Fibroblast of the aortic adventitia (primary cell): ENCODE measurements around the gene NHP2. TPM values are rescaled to one million over a fixed set of nuclear protein-coding genes. Genes with fewer than 3 reads are reported as not detected.

Experiments used
- DNase-seq: peaks from one replicate; pipeline ENCODE4 v3.0.0-alpha.2; 2010; ENCODE audit warnings: low read depth
- H3K4me3 ChIP-seq: 2 replicates; pipeline ENCODE4 v1.5.1; 2011; ENCODE audit warnings: low read depth, mild to moderate bottlenecking, control low read depth, low read length, moderate library complexity
- total RNA-seq: library from RNA; depleted of rRNA; stranded (reverse); fragments of >200 nt; gene quantifications from 2 replicates; pipeline ENCODE4 v1.2.3, GENCODE V29; 2012; ENCODE audit warnings: low replicate concordance
- TF ChIP-seq, protein P1 (sequence below): IDR thresholded peaks from 2 replicates; pipeline ENCODE4 v1.5.1; 2011; ENCODE audit warnings: mild to moderate bottlenecking, low read length, control low read depth, inconsistent platforms; ENCODE audit not compliant: insufficient read depth

The NHP2 gene
- total RNA-seq, 1 donor = 162 TPM

DNA sequence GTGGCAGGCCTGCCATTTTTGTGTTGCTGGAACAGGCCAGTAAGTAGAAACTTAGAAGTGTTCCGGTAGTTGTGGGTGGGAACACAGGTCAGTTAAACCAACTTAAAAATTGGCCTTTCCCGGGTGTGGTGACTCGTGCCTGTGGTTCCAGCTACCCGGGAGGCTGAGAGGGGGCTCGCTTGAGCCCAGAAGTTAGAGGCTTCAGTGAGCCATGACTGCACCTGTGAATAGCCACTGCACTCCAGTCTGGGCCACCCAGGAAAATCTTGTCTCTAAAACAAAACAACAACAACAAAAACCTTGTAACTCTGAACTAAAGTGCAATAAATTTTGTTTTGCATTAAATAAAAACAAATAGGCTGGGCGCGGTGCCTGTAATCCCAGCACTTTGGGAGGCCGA is 1.4 kb upstream of the NHP2 start:
- no peak overlapping the region for H3K4me3 ChIP-seq
- TF ChIP-seq, protein P1, sequence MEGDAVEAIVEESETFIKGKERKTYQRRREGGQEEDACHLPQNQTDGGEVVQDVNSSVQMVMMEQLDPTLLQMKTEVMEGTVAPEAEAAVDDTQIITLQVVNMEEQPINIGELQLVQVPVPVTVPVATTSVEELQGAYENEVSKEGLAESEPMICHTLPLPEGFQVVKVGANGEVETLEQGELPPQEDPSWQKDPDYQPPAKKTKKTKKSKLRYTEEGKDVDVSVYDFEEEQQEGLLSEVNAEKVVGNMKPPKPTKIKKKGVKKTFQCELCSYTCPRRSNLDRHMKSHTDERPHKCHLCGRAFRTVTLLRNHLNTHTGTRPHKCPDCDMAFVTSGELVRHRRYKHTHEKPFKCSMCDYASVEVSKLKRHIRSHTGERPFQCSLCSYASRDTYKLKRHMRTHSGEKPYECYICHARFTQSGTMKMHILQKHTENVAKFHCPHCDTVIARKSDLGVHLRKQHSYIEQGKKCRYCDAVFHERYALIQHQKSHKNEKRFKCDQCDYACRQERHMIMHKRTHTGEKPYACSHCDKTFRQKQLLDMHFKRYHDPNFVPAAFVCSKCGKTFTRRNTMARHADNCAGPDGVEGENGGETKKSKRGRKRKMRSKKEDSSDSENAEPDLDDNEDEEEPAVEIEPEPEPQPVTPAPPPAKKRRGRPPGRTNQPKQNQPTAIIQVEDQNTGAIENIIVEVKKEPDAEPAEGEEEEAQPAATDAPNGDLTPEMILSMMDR = no peak
- no peak for DNase-seq

DNA sequence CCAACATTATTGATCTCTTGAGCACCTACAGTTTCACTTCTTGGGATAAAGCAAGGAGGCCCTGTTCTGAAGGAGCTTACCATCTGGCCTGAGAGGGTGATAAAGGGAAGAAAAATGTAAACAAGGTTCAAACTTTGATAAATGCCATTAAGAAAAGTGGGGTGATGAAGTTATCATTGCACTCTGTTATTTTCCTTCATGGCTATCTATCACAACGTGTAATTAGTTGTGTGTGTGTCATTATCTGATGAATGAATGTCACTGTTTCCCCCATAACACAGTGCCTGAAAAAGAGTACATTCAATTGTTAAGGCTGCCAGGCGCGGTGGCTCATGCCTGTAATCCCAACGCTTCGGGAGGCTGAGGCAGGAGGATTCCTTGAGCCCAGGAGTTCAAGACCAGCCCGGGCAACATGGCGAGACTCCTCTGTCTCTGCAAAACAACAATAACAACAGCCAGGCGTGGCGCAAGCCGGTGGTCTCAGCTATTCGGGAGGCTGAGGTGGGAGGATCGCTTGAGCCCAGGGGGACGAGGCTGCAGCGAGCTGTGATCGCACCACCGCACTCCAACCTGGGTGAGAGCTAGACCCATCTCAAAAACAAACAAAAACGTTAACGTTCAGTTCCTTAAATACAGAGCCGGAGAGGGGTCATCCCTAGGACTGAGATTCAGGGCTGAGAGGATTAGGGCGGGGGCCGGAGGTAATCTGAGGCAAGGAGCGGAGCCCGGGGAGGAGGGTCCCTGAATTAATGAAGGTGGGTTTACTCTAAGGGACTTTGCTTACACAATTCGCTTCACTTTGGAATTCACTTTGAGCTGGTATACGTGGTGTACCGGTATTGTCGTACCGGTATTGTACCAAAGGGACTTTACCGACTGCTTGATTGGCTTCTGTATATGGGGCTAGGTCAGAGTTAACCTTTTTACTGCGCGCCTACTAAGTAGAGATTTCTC is 917 bp downstream of the NHP2 start:
- TF ChIP-seq, protein P1 = no peak
- DNase-seq = no peak
- H3K4me3 ChIP-seq = peak overlapping the region; percentile 91

DNA sequence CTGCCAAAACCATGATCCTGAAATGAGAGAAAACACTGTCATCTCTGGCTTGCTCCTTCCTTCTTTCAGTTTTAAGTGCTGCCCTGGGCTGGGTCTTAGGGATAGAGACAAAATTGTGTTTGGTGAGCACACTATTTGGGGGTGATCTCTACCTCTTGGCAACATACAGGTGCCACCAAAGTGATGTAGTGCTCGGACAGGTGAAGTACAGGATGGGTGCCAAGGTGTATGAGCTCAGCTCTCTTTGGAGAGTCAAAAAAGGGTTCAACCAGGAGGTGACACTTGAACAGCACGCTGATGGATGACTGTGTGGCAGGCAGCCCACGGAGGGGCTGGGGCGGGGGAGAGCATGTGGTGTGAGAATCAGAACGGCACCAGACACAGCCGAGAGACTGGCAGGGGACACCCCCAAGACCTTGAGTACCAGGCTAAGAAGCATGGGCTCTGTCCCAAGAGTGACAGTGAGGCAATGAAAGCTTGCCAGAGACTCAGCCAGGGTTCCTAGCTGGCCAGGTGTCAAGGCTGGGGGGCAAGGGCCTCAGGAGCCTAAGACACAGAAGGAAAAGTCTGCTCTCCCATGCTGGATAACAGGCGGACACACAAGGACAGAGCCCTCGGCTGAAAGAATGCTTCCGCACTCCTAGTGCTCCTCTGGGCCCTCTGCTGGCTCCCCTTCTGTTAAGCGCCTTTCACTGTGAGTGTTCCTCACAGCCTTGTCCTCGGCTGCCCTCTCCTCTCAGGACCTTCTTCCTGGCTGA is 2.5 kb downstream of the NHP2 start:
- DNase-seq = peak; percentile 10
- no peak overlapping the region for H3K4me3 ChIP-seq
- TF ChIP-seq, protein P1 = no peak

DNA sequence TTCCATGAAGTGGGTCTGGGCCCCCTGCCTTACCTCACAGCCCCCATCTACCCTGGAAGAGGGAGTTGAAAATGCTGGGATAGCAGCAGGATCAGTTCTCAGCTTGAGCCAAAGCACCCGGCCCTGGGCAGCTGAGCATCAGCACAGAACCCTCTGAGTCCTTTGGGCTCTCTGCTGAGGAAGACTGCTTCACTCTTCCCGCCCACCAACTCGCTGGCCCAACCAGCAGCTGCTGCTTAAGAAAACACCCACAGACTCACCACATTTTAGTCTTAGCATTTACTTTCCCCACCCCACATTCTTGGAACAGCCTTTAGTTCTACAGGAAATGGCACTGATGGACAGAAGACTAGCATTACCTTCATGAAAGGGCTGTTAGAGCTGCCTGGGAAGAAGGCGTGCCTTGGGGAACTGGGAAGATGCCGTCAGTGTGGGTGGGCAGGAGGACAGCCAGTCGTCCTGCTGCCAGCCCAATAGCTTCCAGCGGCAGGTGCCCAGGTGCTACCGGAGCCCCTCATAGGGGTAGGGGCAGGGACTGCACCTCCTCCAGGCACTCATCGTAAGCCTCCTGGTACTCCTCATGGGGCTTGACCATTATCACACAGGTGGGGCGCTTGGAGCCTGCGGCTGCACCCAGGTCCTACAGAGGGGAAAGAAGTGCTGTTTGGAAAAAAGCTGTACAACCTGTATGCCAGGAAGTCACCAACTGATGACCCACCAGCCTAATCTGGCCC is 4.3 kb downstream of the NHP2 start:
- TF ChIP-seq, protein P1 = no peak
- peak; percentile 23 for DNase-seq
- no peak overlapping the region for H3K4me3 ChIP-seq

DNA sequence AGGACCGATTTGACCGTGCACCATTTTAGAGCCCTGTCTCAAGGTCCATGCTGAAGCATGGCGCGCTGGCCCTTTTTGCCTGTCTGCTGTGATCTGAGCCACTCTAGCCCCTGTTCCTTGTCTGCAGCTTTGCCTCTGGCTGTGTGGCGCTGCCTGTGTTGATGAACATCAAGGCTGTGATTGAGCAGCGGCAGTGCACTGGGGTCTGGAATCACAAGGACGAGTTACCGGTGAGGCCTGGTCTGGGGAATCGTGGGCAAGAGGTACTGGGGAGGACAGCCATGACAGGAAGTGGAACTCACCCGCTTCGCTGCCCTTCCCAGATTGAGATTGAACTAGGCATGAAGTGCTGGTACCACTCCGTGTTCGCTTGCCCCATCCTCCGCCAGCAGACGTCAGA is 6.3 kb downstream of the NHP2 start:
- DNase-seq = no peak
- no peak overlapping the region for H3K4me3 ChIP-seq
- TF ChIP-seq, protein P1 = no peak
